ENCODE results near the gene FADS3. TPM values are rescaled to one million over a fixed set of nuclear protein-coding genes. Genes with fewer than 3 reads are reported as not detected.

FADS3 gene
- total and polyA plus RNA-seq, 2 of the 13 experiments (the other 11 are each of a cell fraction or from before 2014, with no cell fraction given), result 13.4 to 23.2 TPM

- ATAC-seq (peak; percentile 32), FAIRE-seq (no peak), DNase-seq (ENCODE audit: low spot score) (no peak)
- intact Hi-C loops (cut with micrococcal nuclease; ENCODE audit: unreplicated experiment) (no loop called here), in situ Hi-C loops (cut with HindIII; ENCODE audit: extremely low pct_ligation_motif_present, low pct_unique_long_range_greater_than_20kb) (no loop called here)
- BruUV-seq (replicated peaks), result TSS peak; percentile 89
- no peaks in the 10 kb centered on the region for H3K9me3 ChIP-seq (ENCODE audit: low read length)
- no peak overlapping the region for H2AFZ ChIP-seq (ENCODE audit: low read length)
- H3K9ac ChIP-seq (ENCODE audit: insufficient read depth, low read depth, low read length), result peak overlapping the region; percentile 63
- no peaks in the 10 kb centered on the region for H4K20me1 ChIP-seq (ENCODE audit: insufficient read depth, low read length)
- H3K4me2 ChIP-seq (ENCODE audit: low read depth, low read length), result peak overlapping the region; percentile 87
- peaks cover 6 to 18% of the 10 kb centered on the region in 2 experiments for H3K27me3 ChIP-seq (ENCODE audit: control insufficient read depth in 1 of 2, insufficient read depth in 2 of 2, low read length in 2 of 2)
- peak overlapping the region; percentile 27 to 66 (median 42); a peak in 5 of 6 replicates for H3K4me3 ChIP-seq (replicated peaks in 1 of 3; ENCODE audit: insufficient read depth in 1 of 3, low read depth in 2 of 3, low read length in 3 of 3)
- TF ChIP-seq ELF3 (CRISPR knock-in tag; IDR thresholded peaks at IDR 0.05), result 0 out of 2 replicates have a peak, but pooled peaks have one; percentile 3
- no peak for TF ChIP-seq ZNF225 (CRISPR knock-in tag; IDR thresholded peaks at IDR 0.05)
- TF ChIP-seq SNAPC5 (CRISPR knock-in tag; IDR thresholded peaks at IDR 0.05; ENCODE audit: borderline replicate concordance), result no peak
- 0 out of 2 replicates have a peak, but pooled peaks have one; percentile 10 for TF ChIP-seq ARNTL (CRISPR knock-in tag; IDR thresholded peaks at IDR 0.05)
- TF ChIP-seq MED8 (CRISPR knock-in tag; IDR thresholded peaks at IDR 0.05; ENCODE audit: insufficient replicate concordance), result peak; percentile 2
- TF ChIP-seq MTF2 (CRISPR knock-in tag; IDR thresholded peaks at IDR 0.05; ENCODE audit: borderline replicate concordance), result 0 out of 2 replicates have a peak, but pooled peaks have one; percentile 36
- no peak for TF ChIP-seq AFF4 (CRISPR knock-in tag; IDR thresholded peaks at IDR 0.05)
- peak; percentile 79; the same call in 1 of the 2 replicates for TF ChIP-seq ZNF768 (CRISPR knock-in tag; IDR thresholded peaks at IDR 0.05)
- H3K79me2 ChIP-seq (ENCODE audit: insufficient read depth, low read length), result no peaks in the 10 kb centered on the region
- H3K36me3 ChIP-seq (replicated peaks in 1 of 2; ENCODE audit: control insufficient read depth in 1 of 2, insufficient read depth in 2 of 2, low read length in 2 of 2), result no peaks in the 10 kb centered on the region
- ChIA-PET POLR2A (interaction anchor here (0.9 to 3.7 kb wide), 20 partner anchors 12 to 157 kb away, joined by 3 to 37 read pairs (median 4); partner anchors contain the start of genes BEST1, FEN1 and FTH1), CTCF (ENCODE audit: low intra/inter-chr PET ratio, low total read pairs) (interaction anchor here (0.8 to 1.3 kb wide), 2 partner anchors 25 to 26 kb away, joined by 3 to 4 read pairs; no protein-coding TSS in a partner anchor)
- WGBS (ENCODE audit: low lambda C conversion rate), result 25% methylated on average over 5 of the region's 6 CpGs
- peak overlapping the region; percentile 75 for H3K27ac ChIP-seq (ENCODE audit: extremely low read length, insufficient read depth, low read length)
- H3K4me1 ChIP-seq (ENCODE audit: insufficient read depth, low read length), result peaks cover 43% of the 10 kb centered on the region
These were observed 32.7 kb upstream of the FADS3 start for GRCh38 chr11:61924064-61924455.
